ENCODE results near the gene TSPAN15.

DNA sequence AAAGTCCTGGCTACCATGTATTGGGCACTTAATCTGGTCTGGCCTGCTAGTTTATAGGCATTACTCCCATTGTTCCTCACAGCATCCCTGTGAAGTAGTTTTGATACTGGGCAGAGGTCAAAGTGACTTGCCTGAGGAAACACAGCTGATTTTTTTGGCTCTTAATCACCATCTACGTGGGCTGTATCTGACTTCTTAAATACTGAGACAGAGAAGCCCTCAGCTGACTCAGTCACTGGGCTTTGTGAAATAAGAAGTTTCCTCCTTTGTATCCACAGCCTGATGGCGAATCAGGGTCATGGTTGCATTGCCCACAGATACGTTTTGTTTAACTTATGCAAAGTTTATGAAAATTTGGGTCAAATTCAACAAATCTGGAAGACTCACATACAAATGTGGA is 47.7 kb upstream of the TSPAN15 start:
- no peak for TF ChIP-seq CTCF (IDR thresholded peaks at IDR 0.05)
- TF ChIP-seq POLR2A (IDR thresholded peaks at IDR 0.05): no peak

Data from testis (tissue), 2 donors.